Head of caudate nucleus (tissue), 42 donors: ENCODE results near the gene RFX3.

ENCODE experiments used
- DNase-seq, 42 donors: peaks; one replicate each; pipeline versions ENCODE4 v3.0.0 to v3.0.0-alpha.2; 2020 to 2021; ENCODE audit warnings: mixed read lengths in 7 of 42
- intact Hi-C: fragments of 100-400 bp; cut with DNase I; formaldehyde crosslinking; loops from one replicate; pipeline ENCODE4 v1.15.0; 2022

Gene RFX3

DNA sequence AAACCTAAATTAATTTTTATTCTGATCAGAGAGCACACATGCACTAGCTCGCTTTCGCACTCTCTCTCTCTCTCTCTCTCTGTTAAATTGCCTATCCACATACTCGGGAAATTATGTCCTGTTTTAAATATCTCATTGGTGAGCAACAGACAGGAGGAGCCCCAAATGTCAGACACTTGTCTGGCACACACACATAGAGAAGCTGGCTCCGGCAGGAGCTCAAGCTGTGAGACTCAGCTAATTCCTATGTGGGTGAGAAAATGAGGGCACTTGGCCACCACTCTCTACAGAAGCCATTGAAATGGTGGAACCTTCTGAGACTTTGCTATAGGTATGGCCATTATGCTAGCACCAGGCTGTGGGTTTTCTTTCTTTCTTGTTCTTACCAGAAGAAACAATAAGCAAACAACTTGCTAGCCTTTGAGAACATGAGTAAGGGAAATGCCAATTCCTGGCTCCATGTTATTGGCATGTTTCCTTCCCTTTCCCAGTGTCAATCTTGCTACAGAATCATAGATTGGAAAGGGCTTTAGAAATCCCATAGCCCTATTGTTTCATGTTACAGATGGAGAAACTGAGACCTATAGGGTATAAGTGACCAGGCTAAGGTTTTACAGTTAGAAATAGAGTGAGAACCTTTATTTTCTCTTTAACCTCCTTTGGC, 9.0 kb downstream of the RFX3 start:
- intact Hi-C loops = no loop called here
- peak in 2 of 42 donors; percentile 22 to 50 for DNase-seq

DNA sequence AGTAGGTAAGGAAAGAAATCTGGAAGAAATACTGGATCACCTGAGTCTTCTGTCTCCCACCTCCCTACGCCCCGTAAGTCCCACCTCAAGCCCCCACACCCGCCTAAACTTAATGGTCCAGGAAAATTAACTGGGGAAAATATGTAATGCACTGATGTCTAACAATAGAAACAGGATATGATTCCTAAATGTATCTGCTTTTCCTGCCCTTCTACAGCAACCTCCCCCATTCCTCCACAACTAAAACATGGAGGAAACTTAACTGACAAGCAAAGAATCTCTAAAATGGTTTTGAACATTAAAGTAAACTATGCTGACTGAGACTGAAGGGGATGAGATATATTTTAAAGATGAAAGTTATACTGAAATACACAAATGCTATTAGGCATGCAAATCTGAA, 10.4 kb downstream of the RFX3 start:
- no peak for DNase-seq
- intact Hi-C loops = no loop called here

DNA sequence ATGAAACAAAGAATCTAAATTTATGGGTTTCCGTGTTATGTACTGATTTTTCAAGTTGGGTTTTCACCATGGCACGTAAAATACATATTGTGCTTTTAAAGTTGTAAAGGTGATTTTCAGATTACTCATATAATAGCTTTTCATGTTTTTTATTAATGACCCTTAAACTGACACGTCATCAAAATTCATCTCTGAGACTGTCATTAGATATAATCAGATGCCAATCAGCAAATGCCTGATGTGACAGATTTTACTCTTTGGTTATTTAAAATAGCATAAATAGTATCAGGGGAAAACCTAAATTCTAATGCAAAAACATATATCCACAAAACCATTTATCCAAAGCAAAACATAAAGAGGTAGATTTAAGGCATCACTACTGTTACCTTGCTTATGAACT, 11.0 kb downstream of the RFX3 start:
- intact Hi-C loops = no loop called here
- DNase-seq = no peak

DNA sequence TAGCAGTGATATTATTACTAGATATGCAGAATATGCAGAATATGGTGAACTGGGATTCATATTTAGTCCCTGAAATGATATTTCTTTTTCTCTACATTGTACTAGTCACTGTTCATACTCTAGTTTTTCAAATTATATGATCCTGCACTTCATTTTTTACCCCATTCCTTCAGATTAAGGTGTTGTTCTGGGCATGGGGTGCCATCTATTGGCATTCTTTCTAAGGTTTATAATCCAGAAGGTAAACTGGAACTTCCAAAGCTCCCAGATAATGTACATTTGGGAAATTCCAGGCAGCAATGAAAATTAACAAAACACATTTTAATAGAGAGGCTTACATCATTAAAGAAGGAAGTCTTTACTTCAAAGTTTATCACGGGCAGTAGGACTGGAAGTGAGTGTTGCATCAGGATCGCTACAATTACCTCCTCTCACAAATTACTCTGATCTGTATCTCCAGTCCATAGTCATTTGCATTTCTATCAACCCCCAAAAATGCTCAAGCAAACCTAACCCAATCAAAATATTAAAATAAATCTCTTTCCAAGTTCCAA, 12.5 kb downstream of the RFX3 start:
- intact Hi-C loops = no loop called here
- no peak for DNase-seq

DNA sequence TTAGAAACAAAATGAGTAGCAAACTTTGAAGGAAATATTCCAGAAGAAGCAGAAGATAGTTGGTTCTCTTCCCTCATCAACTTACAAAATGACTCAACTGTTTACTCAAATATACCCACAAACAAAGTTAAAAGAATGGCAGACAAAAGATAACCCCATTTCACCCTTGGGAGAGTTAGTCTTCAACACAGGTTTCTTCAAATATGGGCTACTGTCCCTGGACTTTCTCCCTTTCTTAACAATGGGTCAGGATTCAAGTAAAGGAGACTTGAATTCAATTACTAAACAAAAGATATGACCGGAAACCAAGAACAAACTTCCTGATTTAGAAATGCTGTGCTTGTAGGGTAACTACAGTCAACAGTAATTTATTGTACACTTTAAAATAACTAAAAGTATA, 14.2 kb downstream of the RFX3 start:
- intact Hi-C loops = no loop called here
- DNase-seq = no peak

DNA sequence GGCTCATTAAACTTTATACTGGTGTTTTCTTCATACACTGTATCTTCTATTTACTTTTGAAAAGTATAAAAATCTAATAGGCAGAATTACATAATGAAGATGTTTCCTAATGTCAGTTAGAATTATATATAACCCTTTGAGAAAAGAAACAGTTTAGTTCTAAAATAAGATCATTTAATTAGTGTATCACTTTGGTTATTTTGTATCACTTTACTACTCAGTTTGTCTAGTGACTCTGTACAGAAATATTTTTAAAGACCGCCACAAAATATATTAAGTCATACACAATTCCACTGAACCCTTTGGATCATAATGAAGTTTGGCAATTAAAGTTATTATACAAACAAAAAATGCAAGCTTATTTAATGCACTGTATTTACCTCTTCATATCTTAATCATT, 15.0 kb downstream of the RFX3 start:
- no peak for DNase-seq
- intact Hi-C loops = no loop called here

DNA sequence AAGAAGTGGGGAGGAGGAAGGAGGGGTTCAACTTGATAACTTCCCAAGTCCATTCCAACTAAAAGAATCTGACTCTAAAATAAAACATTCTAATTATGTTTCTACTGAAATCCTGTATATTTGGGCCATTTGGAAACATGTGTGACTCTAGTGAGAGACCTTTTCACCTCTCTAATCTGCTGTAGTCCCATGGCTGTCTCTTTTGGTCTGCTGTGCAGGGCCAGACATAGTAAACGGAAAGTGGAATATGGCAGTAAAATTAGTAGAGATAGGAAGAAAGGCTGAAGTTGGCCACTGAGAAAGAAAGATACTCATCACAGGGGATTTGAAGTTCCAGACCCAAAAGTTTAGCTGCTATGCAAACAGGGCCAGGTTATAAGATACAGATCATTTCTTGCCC, 15.9 kb downstream of the RFX3 start:
- intact Hi-C loops = no loop called here
- no peak for DNase-seq

DNA sequence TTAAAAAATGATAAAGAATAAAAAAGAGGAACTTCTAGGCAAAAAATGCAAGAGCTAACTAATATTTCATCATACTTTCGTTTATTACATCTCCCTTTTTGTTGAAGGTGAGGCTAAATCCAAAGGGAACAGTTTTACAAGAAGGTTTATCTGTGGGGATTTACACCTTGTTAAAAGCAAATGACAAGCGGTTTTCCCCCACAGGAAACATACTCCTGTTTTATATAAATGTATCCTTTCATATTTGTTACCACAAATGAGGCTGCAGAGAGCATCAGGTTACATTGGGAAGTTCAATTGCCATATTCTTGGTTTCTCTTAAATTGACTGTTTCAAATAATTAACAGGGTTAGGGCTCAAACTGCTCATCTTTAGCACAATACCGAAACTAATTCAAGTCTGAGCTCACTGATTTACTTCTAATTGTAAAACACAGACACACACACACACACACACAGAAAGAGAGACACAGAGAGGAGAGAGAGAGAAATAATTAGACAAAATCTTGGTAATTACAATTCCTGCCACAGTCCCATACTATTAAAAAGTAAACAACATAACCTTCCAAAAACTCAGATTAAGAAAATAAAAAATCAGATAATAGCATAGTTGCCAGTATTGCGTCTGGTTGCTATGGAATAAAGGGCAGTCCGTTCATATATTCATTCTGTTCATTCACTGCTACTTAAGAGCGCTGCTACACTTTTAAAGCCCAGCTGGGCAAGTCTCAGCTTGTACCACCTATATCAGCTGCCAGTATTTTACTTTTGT, 17.1 kb downstream of the RFX3 start:
- intact Hi-C loops = no loop called here
- DNase-seq = no peak

DNA sequence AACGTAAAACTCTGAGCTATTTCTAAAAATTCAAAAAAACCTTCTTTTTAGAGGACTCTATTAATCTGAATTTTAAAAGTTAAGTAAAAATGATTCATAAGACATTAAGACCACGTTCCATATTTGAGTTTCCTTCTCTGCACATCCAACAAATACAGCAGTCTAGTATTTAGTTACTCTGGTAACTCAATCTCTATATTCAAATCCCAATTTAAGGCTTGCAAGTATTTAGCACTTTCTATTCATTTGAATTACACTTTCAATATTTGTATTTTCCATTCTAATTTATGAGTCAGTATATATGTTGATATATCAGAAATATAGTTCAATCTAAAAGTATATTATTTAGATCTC, 17.7 kb downstream of the RFX3 start:
- DNase-seq = no peak
- intact Hi-C loops = no loop called here

DNA sequence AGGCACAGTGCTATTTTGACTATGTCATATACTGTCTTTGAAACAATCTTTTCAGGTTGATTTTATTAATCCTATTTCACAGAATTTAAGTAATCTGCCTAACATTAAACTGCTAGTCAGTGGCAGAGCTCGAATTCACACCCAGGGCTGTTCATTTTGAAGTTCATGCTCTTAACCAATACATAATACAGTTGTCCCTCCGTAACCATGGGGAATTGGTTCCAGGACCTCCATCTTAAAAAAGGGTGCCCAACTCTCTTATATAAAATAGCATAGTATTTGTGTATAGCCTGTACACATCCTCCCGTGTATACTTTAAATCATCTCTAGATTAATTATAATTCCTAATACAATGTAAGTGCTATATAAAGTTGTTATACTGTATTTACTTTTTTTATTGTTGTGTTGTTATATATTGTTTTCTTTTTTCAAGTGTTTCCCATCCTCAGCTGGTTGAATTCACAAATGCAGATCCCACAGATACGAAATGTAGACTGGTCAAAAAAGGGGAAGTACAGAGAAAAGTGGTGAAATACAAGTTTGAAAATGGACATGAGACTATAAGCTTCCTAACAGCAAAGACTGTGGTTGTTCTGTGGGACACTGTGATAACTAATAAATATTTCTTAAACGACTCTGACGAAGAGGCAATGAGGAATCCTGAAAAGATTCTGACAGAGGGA, 18.3 kb downstream of the RFX3 start:
- intact Hi-C loops = no loop called here

DNA sequence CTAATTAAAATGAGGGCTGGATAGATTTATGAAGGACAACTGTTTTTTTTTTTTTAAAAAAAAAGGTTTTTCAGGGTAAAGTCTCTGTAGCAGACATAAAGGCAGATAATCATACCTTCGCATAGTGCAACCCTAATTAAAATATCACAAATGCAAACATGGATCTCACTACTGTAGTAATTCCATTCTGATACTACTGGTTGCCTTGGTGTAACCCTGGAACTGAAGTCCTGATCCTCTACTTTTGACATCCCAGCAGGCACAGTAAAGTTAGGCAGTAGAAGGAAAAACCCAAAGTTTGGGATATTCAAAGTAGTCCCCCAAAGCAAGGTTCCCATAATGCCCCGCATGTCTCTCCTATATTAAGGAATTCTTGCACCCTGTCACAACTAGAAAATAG, 19.6 kb downstream of the RFX3 start:
- DNase-seq = no peak
- intact Hi-C loops = no loop called here

More for the DNA sequence above, 18.3 kb downstream of the RFX3 start:
- no peak for DNase-seq

DNA sequence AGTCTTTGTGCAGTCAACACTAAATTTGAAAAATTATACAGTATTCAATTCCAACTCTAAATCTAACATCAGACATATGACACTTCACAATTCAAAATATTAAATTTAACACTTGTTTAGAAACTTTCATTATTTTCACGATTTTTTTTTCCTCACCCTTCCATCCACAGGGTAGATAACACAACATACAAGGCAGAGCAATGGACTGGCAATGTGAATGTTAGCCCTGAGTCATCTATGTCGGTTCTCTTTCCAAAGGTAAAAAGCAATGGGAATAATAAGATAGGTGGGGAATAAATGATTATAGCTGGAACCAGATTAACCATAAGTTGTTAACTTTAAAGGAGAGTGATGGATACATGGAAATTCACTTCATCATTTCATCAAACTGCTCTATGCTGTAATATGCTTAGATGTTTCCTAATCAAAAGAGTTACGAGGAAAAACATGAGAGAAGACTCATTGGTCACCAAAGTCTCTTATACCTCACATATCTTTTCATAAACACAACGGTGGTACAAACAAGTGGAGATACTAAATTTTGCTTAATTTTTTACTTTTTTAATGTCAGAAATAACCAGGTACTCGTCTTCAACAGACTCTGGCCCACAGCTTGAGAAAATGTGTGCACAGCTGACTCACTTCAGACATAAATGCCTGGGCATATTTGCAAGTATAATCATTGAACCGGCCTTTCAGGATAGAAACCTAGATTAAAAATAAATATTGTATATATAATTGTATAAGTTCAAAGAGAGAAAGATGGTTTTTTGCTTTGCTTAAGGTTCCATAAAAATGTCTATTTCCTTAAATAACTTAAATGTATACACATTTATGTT, 23.0 kb downstream of the RFX3 start:
- intact Hi-C loops = no loop called here
- no peak for DNase-seq

DNA sequence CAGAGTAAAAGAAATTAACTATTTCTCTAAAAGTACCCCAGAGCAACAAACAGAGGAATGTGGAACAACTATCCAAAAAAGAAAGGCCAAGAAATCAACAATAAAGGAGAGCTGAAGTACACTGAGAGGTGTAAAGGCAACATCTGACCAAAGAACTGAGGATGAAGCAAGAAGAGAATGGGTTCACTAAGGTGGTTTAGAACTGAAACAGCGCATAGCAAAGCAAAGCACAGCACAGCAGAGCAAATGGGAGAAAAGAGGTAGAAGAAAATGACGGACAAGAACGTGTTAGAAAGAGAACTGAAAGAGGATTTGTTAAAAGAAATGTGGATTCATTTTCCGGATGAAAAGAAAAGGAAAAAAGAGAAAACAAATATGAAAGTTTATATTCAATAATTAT, 25.8 kb downstream of the RFX3 start:
- intact Hi-C loops = no loop called here
- DNase-seq = no peak

DNA sequence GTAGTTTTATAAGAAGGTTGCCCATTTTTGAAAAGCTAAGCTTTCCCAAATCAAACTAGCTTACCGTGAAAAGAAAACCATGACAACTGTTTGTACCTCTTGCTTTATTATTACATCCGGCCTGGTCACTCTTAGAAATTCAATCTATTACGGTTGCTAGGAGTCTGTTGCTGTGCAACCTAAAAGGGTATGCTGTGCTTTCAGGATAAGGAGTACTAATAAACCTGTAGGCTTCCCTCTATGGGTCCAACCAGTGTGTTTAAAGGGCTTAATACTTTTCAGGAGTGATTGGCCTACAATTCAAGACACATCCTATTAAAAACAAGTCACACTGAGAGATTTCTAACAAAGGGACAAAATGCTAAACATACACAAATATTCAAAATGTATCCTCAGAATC, 27.1 kb downstream of the RFX3 start:
- DNase-seq = no peak
- intact Hi-C loops = no loop called here

DNA sequence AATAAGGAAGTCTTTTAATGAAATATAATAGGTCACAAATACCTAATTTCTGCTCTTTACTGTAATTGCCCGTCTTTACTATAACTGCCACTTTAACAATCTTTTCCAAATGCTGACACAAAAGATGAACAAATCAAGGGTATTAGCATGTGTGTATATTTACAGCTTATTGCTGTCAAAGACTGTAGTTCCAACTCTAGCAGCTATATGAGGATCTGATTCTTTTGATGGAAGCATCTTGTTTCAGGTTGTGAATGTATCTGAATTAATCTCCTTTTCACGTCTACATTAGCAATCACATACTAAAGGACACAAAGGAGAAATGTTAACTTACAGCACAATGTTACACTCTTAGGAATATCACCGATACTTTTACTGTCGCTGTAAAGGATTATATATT, 27.9 kb downstream of the RFX3 start:
- intact Hi-C loops = no loop called here
- DNase-seq = no peak

DNA sequence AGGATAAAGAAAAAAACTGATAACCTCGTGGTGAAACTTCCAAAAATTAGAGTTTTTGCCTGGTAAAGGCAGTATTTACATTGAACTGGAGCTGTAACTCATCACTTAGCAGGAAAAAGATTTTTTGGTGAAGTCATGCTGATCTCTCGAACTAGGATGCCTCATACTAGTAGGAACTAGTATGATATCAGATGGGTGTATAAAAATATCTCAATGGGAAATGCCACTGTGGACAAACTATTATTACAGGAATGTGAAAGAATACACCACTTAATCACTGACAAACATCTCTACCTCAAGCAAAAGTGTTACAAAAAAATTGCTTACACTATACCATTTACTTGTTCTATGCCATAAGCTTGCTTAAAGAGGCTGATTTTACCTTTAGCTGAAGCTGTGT, 28.4 kb downstream of the RFX3 start:
- intact Hi-C loops = no loop called here
- DNase-seq = no peak

DNA sequence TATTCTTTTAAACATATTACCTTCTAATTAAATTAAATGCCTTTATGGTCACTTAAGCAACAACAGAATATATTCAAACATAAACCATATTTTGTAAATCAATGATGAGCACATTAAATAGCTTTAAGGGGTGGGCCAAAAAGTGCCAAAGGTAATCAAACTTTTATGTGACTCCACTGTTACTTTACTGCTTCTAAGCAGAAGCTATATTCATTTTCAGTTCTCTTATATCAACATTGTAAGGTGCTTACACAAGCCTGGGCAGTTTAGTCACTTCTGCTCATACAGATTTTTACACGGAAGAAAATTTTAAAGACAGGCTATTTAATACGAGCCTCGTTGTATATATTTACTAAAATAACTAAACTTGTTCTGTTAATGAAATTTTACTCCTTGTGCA, 29.9 kb downstream of the RFX3 start:
- intact Hi-C loops = no loop called here
- no peak for DNase-seq

DNA sequence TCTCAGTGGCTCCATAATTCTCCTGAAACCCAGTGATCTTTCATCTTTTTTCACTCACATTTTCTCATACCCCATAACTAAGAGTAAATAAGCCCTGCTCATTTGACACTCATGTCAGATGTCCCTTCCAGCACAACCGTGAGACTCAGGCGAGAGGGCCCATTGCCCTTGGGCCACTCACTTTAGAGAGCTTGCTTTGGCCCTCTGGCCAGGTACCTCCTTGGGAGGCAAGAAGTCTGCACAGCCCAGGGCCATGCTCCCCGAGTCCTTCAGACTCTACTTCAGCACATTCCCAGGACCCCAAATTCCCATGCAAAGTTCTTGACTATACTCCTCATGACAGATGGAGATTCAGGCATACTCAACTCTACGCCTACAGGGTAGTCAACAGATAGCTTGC, 33.6 kb downstream of the RFX3 start:
- intact Hi-C loops = no loop called here
- no peak for DNase-seq

DNA sequence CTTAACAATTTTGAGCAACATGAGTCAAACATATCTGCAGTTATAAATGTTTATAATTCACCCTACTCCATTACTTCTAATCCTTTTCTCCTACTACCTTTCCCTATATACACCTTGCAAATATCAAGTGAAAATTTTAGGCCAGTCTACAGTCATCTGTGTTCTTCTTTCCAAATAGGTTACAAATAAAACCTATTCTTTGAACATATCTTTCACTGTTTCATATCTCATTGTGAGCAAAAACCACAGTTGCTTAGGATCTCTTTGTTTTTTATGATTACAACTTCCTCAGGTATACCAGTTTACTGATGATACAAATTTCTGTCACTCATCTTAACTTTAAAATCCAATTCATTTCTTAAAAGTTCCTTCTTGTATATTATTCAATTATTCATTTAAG, 34.4 kb downstream of the RFX3 start:
- DNase-seq = no peak
- intact Hi-C loops = no loop called here

DNA sequence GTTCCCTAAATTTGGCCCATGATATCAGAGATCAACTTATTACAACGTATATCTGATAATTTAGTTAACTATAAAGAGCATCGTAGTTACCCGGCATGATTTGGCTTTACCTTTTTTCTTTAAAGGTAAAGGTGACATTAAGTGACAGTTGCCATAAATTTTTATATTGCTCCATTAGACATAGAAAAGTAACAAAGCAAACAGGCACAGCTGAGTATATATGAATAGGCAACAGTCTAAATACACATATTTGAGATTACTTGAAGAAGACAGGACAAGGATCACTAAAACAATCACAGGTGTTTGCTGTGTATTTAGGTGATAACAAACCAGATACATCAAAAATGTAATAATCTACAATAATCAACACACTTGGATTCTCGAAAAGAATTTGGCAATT, 34.8 kb downstream of the RFX3 start:
- DNase-seq = no peak
- intact Hi-C loops = no loop called here
